ENCODE results near the gene TSPAN31.
A peak's percentile ranks its signal among the peaks of the same experiment; 100 is the strongest.

The TSPAN31 gene

GRCh38 chr12:57732270-57732669, 12.6 kb upstream of the TSPAN31 start:
- no peak overlapping the region for H3K4me3 ChIP-seq (ENCODE audit: low read depth, low read length)
- no peaks in the 10 kb centered on the region for H3K36me3 ChIP-seq (ENCODE audit: control insufficient read depth in 2 of 2, insufficient read depth in 1 of 2, low read length in 2 of 2)
- no peaks in the 10 kb centered on the region for H3K9me3 ChIP-seq (ENCODE audit: control insufficient read depth, insufficient read depth, low read depth, low read length)
- H3K4me1 ChIP-seq (ENCODE audit: control insufficient read depth, insufficient read depth, low read length): peaks cover 3% of the 10 kb centered on the region; the same call in 1 of the 2 replicates
- CTCF ChIA-PET: interaction anchor here (1.1 to 2.7 kb wide), 2 partner anchors 9 to 99 kb away, joined by 3 to 7 read pairs; partner anchors contain the start of gene B4GALNT1
- no peak for TF ChIP-seq ZNF394 (tag by site-specific recombination; IDR thresholded peaks at IDR 0.05; ENCODE audit: borderline replicate concordance)
- peak; percentile 75 for TF ChIP-seq SCRT2 (tag by site-specific recombination; IDR thresholded peaks at IDR 0.05)
- no peak for TF ChIP-seq ZNF707 (tag by site-specific recombination; IDR thresholded peaks at IDR 0.05)
- no peak for TF ChIP-seq ZNF580 (tag by site-specific recombination; IDR thresholded peaks at IDR 0.05)
- H3K27ac ChIP-seq (ENCODE audit: extremely low read depth, low read depth, low read length): no peak overlapping the region
- POLR2A ChIA-PET: interaction anchor here (3.2 kb wide), 1 partner anchor 13 kb away, joined by 10 read pairs; the partner anchor contains the start of gene TSPAN31

GRCh38 chr12:57732726-57733593, 11.9 kb upstream of the TSPAN31 start:
- Histone ChIP-seq H3K9me3 (ENCODE audit: control insufficient read depth, insufficient read depth, low read depth, low read length) (no peaks in the 10 kb centered on the region), H3K36me3 (ENCODE audit: control insufficient read depth in 2 of 2, insufficient read depth in 1 of 2, low read length in 2 of 2) (no peaks in the 10 kb centered on the region), H3K4me1 (ENCODE audit: control insufficient read depth, insufficient read depth, low read length) (peaks cover 6% of the 10 kb centered on the region; the same call in 1 of the 2 replicates), H3K27ac (ENCODE audit: extremely low read depth, low read depth, low read length) (no peak overlapping the region), H3K4me3 (ENCODE audit: low read depth, low read length) (no peak overlapping the region)
- POLR2A ChIA-PET: interaction anchor here (0.9 to 3.2 kb wide), 2 partner anchors 12 to 213 kb away, joined by 3 to 10 read pairs; partner anchors contain the start of genes DDIT3 and TSPAN31
- CTCF ChIA-PET: interaction anchor here (0.9 to 2.7 kb wide), 2 partner anchors 27 to 100 kb away, joined by 4 to 7 read pairs; partner anchors contain the start of gene B4GALNT1
- TF ChIP-seq SCRT1 (tag by site-specific recombination; IDR thresholded peaks at IDR 0.05; ENCODE audit: borderline replicate concordance) (peak; percentile 82; the same call in 1 of the 2 replicates), SCRT2 (tag by site-specific recombination; IDR thresholded peaks at IDR 0.05) (peak; percentile 95), TSHZ1 (tag by site-specific recombination; IDR thresholded peaks at IDR 0.05; ENCODE audit: borderline replicate concordance) (no peak)

DNA sequence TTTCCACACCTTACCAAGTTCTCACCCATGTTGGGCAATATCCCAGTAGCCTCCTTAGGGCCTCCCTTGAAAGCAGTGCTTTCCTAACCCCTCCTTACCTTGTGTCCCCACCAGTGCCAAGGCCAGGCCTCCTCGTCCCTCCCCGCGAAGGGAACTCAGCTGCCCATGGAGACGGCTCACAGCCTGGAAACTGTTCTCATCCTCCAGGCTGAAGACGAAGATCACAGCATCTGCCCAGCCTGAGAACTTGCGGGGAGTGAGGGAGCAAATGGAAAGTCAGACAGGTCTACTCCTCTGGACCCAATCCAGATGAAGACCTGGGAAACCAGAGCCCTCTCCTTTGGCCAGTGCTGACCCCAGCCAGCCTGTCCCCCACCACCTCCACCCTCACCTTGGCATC, 10.9 kb upstream of the TSPAN31 start:
- Histone ChIP-seq H3K4me1 (ENCODE audit: control insufficient read depth, insufficient read depth, low read length) (peaks cover 6% of the 10 kb centered on the region; the same call in 1 of the 2 replicates), H3K36me3 (ENCODE audit: control insufficient read depth in 2 of 2, insufficient read depth in 1 of 2, low read length in 2 of 2) (no peaks in the 10 kb centered on the region), H3K4me3 (ENCODE audit: low read depth, low read length) (no peak overlapping the region), H3K27ac (ENCODE audit: extremely low read depth, low read depth, low read length) (no peak overlapping the region), H3K9me3 (ENCODE audit: control insufficient read depth, insufficient read depth, low read depth, low read length) (no peaks in the 10 kb centered on the region)
- POLR2A ChIA-PET: interaction anchor here (3.2 kb wide), 1 partner anchor 11 kb away, joined by 10 read pairs; the partner anchor contains the start of gene TSPAN31
- CTCF ChIA-PET: interaction anchor here (2.7 to 4.8 kb wide), 3 partner anchors 9 to 151 kb away, joined by 7 to 55 read pairs (median 35); partner anchors contain the start of gene B4GALNT1
- TF ChIP-seq ZNF48 (tag by site-specific recombination; IDR thresholded peaks at IDR 0.05) (no peak), PATZ1 (tag by site-specific recombination; IDR thresholded peaks at IDR 0.05) (no peak), PRDM1 (tag by site-specific recombination; IDR thresholded peaks at IDR 0.05) (no peak), ZNF513 (tag by site-specific recombination; IDR thresholded peaks at IDR 0.05) (no peak), BCL6B (tag by site-specific recombination; IDR thresholded peaks at IDR 0.05) (no peak), TCF7L2 (IDR thresholded peaks at IDR 0.05; ENCODE audit: borderline replicate concordance, low read depth, low read length) (no peak), ZNF654 (tag by site-specific recombination; IDR thresholded peaks at IDR 0.05; ENCODE audit: low read depth) (no peak), ZNF610 (tag by site-specific recombination; IDR thresholded peaks at IDR 0.05; ENCODE audit: borderline replicate concordance) (no peak)
- TF ChIP-seq, protein P1, sequence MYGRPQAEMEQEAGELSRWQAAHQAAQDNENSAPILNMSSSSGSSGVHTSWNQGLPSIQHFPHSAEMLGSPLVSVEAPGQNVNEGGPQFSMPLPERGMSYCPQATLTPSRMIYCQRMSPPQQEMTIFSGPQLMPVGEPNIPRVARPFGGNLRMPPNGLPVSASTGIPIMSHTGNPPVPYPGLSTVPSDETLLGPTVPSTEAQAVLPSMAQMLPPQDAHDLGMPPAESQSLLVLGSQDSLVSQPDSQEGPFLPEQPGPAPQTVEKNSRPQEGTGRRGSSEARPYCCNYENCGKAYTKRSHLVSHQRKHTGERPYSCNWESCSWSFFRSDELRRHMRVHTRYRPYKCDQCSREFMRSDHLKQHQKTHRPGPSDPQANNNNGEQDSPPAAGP (tag by site-specific recombination; IDR thresholded peaks at IDR 0.05): no peak
